ENCODE data around the gene NTM. TPM values are rescaled to one million over a fixed set of nuclear protein-coding genes. Genes with fewer than 3 reads are reported as not detected.

NTM gene
- total and polyA plus RNA-seq, 12 donors: 0.26 to 11.5 (median 4.0) TPM

DNA sequence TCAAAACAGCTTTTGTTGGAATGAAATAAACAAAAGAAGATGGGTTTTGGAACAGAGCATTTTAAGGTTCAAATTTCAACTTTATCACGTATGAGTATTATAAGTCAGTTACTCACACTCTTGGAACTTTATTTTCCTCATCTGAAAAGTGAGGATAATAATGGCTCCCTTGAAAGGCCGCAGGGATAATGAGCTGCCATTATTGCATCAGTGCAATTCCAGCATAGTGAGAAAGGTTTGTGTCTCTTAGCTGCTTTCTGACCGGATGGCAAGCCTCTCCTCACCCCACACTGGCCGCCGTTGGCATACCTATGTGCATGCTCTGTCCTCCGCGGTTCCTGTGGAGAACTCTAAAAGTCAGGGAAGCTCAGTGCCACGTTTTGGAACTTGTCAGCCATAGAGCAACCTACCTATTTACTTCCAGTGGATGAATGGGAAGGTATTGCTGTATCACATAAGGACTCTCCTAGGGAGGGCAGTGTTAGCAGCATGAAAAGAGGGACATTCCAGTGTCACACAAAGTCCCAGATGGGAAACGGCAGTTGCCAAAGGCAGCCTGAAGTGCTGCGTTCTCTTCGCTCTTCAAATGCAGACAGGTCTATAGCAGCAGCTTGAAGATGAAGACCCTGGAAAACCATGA, 368.9 kb downstream of the NTM start:
- Histone ChIP-seq H3K27ac (no peak overlapping the region), H3K4me3 (no peak overlapping the region), H3K36me3 (replicated peaks in 1 of 2) (no peaks in the 10 kb centered on the region), H3K27me3 (no peaks in the 10 kb centered on the region), H3K4me1 (replicated peaks in 1 of 2) (no peaks in the 10 kb centered on the region), H3K9me3 (replicated peaks in 1 of 3) (no peaks in the 10 kb centered on the region)
- WGBS, 4 donors: 78 to 81% (median 79%) methylated on average over 11 of the region's 11 CpGs
- DNase-seq: no peak
- intact Hi-C loops (cut with DNase I): no loop called here
- no peak for TF ChIP-seq POLR2A (IDR thresholded peaks at IDR 0.05)
- TF ChIP-seq CTCF (IDR thresholded peaks at IDR 0.05): no peak

- H3K9me3 ChIP-seq (replicated peaks in 1 of 3): no peaks in the 10 kb centered on the region
- no peak overlapping the region for H3K27ac ChIP-seq
- H3K36me3 ChIP-seq (replicated peaks in 1 of 2): no peaks in the 10 kb centered on the region
- intact Hi-C loops (cut with DNase I): loop anchor here in 1 of 2 donors (5.0 kb wide), 2 partner anchors 282 to 382 kb away; no protein-coding TSS in a partner anchor
- no peak for TF ChIP-seq POLR2A (IDR thresholded peaks at IDR 0.05)
- TF ChIP-seq CTCF (IDR thresholded peaks at IDR 0.05): no peak
- no peaks in the 10 kb centered on the region for H3K4me1 ChIP-seq (replicated peaks in 1 of 2)
- 73 to 84% (median 78%) methylated on average over 8 of the region's 8 CpGs for WGBS, 4 donors
- no peak overlapping the region for H3K4me3 ChIP-seq
- DNase-seq: no peak
- no peaks in the 10 kb centered on the region for H3K27me3 ChIP-seq
These were observed 374.4 kb downstream of the NTM start for GRCh38 chr11:131744847-131745246.

DNA sequence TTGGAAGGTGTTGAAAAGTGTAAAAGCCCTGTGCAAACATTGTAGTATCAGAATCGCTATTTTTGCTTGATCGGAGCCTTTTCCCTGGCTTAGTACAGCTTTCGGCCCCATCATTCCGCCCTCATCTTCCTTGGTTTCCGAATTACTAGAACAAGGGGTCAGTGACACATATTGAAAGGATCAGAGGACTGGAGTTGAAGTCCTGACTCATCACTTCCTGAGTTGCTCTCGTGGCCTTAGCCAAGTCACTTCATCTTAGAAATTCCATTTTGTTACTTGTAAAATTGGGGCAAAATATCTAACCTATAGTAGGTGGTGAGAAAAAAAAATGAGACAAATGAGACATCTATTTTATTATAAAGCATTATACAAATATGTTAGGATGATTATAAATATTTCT, 375.0 kb downstream of the NTM start:
- Histone ChIP-seq H3K27me3 (no peaks in the 10 kb centered on the region), H3K4me3 (no peak overlapping the region), H3K4me1 (replicated peaks in 1 of 2) (no peaks in the 10 kb centered on the region), H3K27ac (no peak overlapping the region), H3K36me3 (replicated peaks in 1 of 2) (no peaks in the 10 kb centered on the region), H3K9me3 (replicated peaks in 1 of 3) (no peaks in the 10 kb centered on the region)
- no peak for TF ChIP-seq POLR2A (IDR thresholded peaks at IDR 0.05)
- no peak for TF ChIP-seq CTCF (IDR thresholded peaks at IDR 0.05)
- no peak for DNase-seq
- 55 to 62% (median 59%) methylated on average over 6 of the region's 6 CpGs for WGBS, 4 donors
- intact Hi-C loops (cut with DNase I): loop anchor here in 1 of 2 donors (5.0 kb wide), 2 partner anchors 282 to 382 kb away; no protein-coding TSS in a partner anchor

DNA sequence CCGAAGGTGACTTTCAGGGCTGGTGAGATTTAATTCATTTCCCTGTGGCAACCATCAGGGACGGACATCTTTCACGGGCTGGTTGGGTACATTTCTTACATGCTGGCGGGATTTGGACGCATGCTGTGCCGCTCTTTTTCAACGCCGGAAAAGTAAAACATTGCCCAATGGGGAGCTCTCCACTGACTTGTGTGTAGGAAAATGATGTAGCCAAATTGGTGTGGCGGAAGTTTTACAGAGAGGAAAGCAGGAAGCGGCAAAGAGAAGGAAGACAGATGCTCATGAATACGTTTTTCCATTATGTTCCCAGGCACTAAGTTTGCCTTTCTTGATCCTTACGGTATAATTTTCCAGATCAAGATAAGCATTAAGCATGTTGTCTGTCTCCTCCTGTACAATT, 375.8 kb downstream of the NTM start:
- Histone ChIP-seq H3K27me3 (no peaks in the 10 kb centered on the region), H3K4me3 (no peak overlapping the region), H3K36me3 (replicated peaks in 1 of 2) (no peaks in the 10 kb centered on the region), H3K4me1 (replicated peaks in 1 of 2) (no peaks in the 10 kb centered on the region), H3K9me3 (replicated peaks in 1 of 3) (no peaks in the 10 kb centered on the region), H3K27ac (no peak overlapping the region)
- TF ChIP-seq CTCF (IDR thresholded peaks at IDR 0.05): no peak
- intact Hi-C loops (cut with DNase I): loop anchor here in 1 of 2 donors (5.0 kb wide), 2 partner anchors 281 to 381 kb away; no protein-coding TSS in a partner anchor
- no peak for DNase-seq
- 79 to 84% (median 81%) methylated on average over 12 of the region's 12 CpGs for whole genome bisulfite sequencing, 4 donors

Measured in adrenal gland (tissue), 12 donors.